ENCODE data around the gene GLG1. TPM values are rescaled to one million over a fixed set of nuclear protein-coding genes. Genes with fewer than 3 reads are reported as not detected.

The GLG1 gene
- 70.9 and 239 TPM in 2 replicates for total RNA-seq

DNA sequence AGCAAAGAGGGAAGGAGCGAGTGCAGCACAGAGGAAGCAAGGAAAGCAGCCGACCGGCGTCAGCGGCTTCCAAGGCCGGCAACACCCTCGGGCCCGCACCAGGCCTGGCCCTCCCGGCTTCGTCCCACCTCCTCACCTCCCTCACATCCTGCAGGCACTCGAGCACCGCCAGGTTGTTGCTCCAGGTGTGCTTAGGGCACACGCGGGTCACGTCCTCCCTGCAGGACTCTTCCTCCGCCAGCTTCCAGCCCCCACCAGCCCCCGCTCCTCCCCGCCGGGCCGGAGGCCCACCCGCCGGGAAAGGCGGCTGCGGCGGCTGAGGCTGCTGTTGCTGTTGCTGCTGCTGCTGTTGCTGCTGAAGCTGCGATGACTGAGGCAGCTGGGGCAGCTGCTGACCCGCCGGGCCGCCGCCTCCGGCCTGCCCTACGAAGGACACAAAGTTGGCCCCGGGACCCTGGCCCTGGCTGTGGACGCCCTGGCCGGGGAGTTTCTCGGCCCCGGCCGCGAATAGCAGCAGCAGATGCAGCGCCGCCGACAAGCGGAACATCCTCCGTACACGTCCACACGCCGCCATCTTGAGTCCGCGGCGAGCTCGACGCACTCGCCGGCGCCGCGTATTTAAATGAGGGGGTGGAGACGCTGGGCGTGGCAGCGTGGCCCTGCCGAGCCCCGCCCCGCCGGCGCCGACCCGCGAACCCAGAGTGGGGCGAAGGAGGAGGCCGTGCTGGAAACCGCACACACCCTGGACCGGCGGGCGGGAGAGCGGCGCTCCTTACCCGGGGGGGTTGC, at the start of gene GLG1:
GLG1 (minus strand) TSS at position 594 of the 789 bp plus-strand sequence; CDS start at position 574, 20 bp downstream.

DNA sequence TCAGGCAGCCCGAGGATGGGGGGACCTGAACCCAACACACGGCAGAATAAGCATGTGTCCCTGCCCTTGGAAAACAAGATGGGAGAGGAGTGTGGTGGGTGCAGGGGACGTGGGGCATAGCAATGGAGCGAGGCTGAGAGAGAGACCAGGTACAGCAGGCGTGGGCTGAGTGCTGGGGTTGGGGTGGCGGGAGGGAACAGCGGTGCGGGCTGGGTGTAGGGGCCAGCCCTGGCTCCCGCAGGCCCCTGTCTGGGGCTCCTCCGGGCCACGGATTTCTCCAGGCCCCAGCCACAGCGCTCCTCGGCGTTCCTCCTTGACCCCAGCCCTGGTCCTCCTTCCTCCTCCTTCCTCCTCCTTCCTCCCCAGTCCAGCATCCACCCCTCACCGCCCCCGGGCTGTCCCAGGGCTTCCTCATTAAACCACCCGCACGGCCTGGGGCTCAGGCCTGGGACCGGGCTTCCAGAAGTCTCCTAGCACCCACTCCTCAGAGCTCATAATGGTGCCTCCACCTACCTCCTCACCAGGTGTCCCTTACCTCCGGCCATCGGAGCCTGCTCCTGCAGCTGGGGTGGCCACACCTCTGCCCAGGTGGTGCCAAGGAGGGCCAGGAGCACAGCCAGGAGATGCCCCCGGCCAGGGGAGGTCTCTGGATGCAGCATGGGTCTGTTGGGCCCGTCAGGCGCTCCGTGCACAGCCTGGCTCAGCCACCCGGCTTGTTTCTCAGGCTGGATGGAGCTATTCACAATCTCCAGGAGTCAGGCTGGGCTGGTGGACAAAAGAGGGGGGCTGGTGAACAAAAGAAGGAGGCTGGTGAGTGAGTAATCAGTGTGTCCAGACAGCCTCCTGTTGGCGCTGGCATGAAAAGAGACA, 186.1 kb downstream of the GLG1 start, which contains the start of gene CLEC18B:
CLEC18B (minus strand) TSS at position 867 of the 870 bp plus-strand sequence; CDS start at position 659, 208 bp downstream.

Other genes with a start within 250 kb of the GLG1 start
- gene NPIPB15, start 230.8 kb downstream of the GLG1 start, total RNA-seq: not detected in 2 replicates
- gene CLEC18B, start 185.6 kb downstream of the GLG1 start, total RNA-seq: 0.31 and 0.49 TPM in 2 replicates
- 15.9 and 30.5 TPM in 2 replicates for gene RFWD3, start 59.8 kb upstream of the GLG1 start, total RNA-seq
- 16.7 and 23.5 TPM in 2 replicates for gene MLKL, start 93.7 kb upstream of the GLG1 start, total RNA-seq
- not detected in 2 replicates for gene FA2H, start 167.7 kb upstream of the GLG1 start, total RNA-seq